ENCODE results near the gene SRP68. TPM values are rescaled to one million over a fixed set of nuclear protein-coding genes. Genes with fewer than 3 reads are reported as not detected.

The SRP68 gene
- total RNA-seq, 1 experiment from 2014 or later: 90.7 TPM

- TF ChIP-seq ZNF281 (CRISPR knock-in tag; IDR thresholded peaks at IDR 0.05): no peak
- TF ChIP-seq ZNF416 (CRISPR knock-in tag; IDR thresholded peaks at IDR 0.05): no peak
- no peak for TF ChIP-seq SMAD4 (CRISPR knock-in tag; IDR thresholded peaks at IDR 0.05)
- no peak for TF ChIP-seq CTCF (IDR thresholded peaks at IDR 0.05)
- TF ChIP-seq, protein P1, sequence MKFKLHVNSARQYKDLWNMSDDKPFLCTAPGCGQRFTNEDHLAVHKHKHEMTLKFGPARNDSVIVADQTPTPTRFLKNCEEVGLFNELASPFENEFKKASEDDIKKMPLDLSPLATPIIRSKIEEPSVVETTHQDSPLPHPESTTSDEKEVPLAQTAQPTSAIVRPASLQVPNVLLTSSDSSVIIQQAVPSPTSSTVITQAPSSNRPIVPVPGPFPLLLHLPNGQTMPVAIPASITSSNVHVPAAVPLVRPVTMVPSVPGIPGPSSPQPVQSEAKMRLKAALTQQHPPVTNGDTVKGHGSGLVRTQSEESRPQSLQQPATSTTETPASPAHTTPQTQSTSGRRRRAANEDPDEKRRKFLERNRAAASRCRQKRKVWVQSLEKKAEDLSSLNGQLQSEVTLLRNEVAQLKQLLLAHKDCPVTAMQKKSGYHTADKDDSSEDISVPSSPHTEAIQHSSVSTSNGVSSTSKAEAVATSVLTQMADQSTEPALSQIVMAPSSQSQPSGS (CRISPR knock-in tag; IDR thresholded peaks at IDR 0.05; ENCODE audit: borderline replicate concordance, low read depth): no peak
- no peak for TF ChIP-seq ARID4B (CRISPR knock-in tag; IDR thresholded peaks at IDR 0.05; ENCODE audit: borderline replicate concordance)
- TF ChIP-seq RORB (CRISPR knock-in tag; IDR thresholded peaks at IDR 0.05): no peak
- TF ChIP-seq EMX1 (CRISPR knock-in tag; IDR thresholded peaks at IDR 0.05): no peak
- no peak for TF ChIP-seq STAT6 (CRISPR knock-in tag; conservative IDR thresholded peaks at IDR 0.05; ENCODE audit: low read depth)
- TF ChIP-seq ETV6 (CRISPR knock-in tag; IDR thresholded peaks at IDR 0.05): no peak
- TF ChIP-seq PREB (CRISPR knock-in tag; IDR thresholded peaks at IDR 0.05; ENCODE audit: borderline replicate concordance): no peak
- no peak for TF ChIP-seq ZNF121 (CRISPR knock-in tag; IDR thresholded peaks at IDR 0.05)
- no peak for TF ChIP-seq ATF1 (CRISPR knock-in tag; IDR thresholded peaks at IDR 0.05)
- no peak for TF ChIP-seq GABPB1 (CRISPR knock-in tag; IDR thresholded peaks at IDR 0.05)
- no peak for TF ChIP-seq JUN (CRISPR knock-in tag; IDR thresholded peaks at IDR 0.05)
Measured at GRCh38 chr17:76063875-76064546, 8.3 kb downstream of the SRP68 start (continued).
